NK-92 (cell line): Measurements from ENCODE around the gene DNAJB6.

Source experiments
- DNase-seq: peaks from one replicate; lab custom pipeline; 2025; ENCODE audit not compliant: unreplicated experiment; lab: John Stamatoyannopoulos, UW

Gene DNAJB6

DNA sequence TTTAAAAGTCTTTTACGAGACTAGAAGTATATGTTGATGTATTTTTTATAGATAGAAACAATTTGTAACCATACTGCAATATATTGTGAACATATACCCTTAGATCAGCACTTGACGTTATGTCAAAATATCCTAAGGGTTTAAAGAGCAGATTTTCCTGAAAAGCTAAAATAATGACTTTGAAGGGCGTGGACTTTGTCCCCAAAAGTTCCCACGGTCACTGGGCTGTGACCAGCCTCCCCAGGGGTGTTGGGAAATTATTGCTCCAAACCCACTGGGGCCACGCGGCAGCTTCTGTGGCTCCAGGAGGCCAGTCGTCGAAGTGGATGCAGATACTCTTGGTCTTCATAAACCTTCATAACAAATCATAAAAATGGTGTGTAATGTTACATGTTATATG is 29.9 kb downstream of the DNAJB6 start:
- DNase-seq = no peak

DNA sequence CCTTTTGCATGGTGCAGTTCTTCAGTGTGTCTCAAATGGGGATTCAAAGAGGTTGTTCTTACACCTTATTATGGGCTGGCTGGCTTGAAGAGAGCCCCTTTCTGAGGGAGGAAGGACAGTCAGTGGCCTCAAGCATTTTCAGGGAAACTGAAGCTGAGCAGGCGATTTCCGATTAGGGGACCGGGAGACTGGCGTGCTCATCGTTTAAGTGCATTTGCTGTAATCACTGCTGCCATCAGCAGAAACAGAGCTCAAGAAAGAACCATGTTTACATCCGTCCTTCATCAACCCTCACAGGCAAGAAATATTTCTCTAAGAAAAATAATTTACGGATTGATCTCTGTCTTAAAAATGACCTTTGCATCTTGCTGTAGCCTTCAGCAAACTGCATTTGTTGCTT is 32.2 kb downstream of the DNAJB6 start:
- no peak for DNase-seq

DNA sequence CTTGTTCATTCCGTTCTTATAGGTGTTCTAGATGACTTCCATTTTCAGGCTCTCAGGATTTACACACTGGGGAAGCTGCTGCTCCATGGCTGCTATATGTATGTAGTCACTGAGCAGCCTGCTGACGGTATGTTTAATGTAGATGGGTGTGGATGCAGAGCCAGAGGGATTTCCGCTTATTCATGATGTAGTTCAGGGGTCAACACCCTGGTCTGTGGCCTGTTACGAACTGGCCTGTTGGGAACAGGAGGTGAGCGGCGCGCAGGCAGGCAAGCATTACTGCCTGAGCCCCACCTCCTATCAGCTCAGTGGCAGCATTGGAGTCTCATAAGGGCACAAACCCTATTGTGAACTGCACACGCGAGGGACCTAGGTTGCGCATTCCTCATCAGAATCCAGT is 33.9 kb downstream of the DNAJB6 start:
- DNase-seq = no peak

DNA sequence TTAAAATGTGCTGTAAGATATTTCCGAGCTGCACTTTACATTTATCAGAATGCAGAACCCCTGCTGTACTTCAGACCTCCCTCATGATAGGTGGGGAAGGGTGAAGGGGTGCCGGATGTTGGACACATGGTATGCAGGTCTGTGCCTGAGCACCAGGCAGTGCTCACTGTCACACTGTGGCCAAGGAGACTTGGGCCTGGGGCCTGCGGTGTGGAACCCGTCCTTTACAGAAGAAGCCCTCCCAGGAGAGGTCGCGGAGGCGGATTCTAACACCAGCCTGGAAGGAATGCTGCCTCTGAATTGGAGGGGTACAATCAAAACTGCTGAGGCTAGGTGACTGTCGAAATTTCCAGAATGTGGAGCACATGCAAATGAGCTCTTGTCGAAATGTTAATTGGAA is 34.5 kb downstream of the DNAJB6 start:
- no peak for DNase-seq

DNA sequence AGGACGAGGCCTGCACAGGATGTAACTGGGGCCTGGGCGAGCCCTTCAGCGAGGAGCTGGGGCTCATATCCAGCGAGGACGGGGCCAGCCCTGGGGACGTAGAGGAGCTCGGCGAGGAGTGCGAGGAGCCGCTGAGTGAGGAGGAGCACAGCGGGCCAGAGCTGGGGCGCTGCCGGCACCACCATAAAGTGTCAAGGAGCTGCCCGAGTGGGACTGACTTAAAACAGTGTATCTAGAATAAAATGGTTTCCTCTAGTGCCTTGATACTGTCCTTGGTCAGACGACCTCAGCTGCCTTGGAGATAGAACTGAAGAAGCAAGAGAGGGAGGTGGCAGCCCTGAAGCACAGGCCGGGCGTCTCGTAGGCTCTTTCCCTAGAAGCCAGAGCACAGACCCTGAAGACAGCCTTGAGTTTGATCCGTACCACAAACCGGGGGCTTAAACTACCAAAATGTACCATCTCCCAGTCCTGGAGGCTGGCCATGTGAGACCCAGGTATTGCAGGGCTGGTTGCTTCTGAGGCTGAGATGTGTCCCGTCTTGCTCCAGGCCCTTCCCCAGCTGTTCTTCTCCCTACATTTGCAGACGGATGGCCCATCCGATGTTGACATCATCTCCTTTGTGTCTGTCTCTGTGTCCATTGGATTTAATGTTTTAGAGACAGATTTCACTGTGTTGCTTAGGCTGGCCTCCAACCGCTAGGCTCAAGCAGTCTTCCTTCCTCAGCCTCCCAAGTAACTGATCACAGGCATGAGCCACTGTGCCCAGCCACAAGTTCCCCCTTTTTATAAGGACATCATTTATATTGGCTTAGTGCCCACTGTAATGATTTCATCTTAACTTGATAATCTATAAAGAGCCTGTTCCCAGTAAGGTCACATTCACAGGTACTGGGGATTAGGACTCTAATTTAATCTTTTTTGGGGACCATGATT is 35.8 kb downstream of the DNAJB6 start:
- no peak for DNase-seq

DNA sequence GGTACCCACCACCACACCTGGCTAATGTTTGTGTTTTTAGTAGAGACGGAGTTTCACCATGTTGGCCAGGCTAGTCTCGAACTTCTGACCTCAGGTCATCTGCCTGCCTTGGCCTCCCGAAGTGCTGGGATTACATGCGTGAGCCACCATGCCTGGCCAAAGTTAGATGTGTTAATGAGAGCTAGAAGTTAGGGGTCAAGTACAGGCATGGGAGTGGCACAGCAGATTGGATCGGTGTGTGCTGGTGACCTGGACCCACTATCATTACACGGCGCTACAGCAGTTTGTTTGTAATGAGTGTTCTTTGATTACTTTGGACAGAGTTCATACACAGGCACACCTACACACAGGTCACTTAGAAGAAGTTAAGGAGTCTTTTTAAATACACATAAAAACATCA is 36.7 kb downstream of the DNAJB6 start:
- DNase-seq = no peak

DNA sequence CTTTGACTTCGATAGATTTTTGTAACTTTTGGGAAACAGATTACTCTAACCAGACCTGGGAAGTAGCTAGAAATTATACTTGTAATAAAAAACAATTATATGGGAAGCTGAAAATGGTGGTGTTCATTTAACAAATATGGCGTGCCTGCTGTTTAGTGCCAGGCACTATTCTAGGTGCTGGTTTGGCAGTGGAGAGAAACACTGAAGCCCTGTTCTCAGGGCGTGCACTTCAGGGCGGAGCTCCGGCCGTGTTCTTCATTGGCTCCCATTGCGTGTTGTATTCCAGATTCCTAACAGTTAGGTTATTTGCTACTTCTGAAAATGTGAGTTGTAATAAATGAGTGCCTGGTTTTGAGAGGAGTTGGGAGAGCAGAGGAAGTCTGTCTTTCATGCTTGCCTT is 38.6 kb downstream of the DNAJB6 start:
- DNase-seq = no peak

DNA sequence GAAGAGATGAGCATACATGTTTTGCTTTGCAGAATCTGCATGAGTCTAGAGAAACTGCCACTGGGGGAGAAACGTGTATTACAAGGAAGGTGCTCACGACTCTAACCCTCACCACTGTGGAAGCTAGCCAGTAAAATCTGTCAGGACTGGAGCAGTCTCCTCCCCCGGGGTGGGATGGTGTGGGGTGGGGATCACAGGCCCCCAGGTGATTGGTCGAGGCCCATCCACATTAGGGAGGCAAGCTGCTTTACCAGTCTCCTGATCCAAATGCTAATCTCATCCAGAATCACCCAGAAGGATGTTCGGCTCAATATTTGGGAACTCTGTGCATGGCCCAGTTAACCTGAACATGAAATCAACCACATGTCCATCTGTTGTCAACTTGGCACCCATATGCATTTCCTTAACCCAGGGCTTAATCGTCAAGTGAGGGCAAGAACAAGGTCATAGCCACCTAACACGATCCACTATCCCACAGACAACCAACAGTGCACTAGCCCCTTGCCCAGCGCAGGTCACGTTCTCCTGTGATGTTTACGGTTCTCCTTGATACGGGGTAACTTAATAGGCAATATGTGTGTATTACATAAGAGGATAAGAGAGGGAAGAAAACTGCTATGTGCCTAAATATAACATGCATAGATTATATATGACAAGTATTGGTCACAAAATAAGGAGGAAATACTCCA is 40.8 kb downstream of the DNAJB6 start:
- DNase-seq = no peak

DNA sequence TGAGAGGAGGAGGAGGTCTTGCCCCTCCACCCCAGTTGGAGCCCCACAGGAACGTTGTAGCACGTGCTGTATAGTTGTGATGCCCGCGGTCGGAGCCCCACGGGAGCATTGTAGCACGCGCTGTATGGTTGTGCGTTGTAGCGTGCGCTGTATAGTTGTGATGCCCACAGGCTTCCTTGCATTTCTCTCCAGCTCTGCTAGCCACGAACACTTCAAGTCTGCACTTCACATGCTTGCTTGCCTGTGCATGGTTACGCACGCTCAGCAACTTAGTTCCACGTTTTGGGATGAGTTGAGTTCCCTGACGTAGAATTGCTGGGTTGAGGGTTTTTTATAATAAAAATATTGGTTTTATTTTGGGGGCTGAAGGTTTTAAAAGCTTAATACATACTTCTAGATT is 41.6 kb downstream of the DNAJB6 start:
- no peak for DNase-seq

DNA sequence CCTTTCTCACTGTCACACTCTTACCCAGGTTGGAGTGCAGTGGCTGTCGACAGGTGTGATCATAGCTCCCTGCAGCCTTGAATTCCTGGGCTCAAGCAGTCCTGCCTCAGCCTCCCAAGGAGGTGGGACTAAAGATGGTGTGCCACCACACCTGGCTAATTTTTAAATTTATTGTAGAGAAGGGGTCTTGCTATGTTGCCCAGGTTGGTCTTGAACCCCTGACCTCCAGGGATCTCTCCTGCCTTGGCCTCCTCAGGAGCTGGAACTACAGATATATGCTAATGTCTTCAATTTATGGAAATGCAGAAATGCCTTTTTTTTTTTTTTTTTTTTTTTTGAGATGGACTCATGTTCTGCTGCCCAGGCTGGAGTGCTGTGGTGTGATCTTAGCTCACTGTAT is 42.7 kb downstream of the DNAJB6 start:
- DNase-seq = no peak

DNA sequence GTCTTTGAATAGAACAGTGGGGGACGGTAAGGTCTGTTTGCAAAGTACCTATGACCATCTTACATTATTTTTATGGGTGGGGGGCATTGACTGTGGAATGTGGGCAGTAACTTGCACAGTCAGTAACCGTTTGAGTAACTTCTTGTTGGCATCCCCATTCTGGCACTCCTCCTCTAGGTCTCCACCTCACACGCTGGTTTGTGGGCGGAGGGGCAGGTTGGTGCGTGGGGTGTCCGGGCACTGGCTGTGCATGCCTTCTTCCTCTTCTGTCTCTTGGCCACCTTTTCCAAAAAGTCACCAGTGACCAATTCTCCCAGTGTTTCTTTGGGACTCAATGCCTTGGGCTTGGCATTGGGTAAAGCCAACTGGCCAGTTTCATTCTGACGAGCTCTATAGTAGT is 43.6 kb downstream of the DNAJB6 start:
- DNase-seq = no peak

DNA sequence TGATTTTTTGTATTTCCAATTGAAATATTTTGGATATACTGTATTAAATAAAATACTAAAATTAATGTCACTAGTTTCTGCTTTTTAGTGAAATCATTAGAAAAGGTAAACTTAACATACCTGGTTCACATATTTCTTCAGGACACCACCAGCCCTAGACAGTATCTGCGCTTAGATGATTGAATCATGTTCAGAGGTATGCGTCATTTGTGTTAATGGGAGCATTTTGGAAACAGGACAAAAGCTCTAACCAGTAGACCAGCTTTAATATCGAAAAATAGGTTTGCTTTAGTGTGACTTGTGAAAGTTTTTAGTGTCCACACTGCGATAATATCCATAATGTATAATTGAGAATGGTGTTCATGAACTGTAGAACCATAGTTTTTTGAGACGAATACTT is 47.1 kb downstream of the DNAJB6 start:
- no peak for DNase-seq

DNA sequence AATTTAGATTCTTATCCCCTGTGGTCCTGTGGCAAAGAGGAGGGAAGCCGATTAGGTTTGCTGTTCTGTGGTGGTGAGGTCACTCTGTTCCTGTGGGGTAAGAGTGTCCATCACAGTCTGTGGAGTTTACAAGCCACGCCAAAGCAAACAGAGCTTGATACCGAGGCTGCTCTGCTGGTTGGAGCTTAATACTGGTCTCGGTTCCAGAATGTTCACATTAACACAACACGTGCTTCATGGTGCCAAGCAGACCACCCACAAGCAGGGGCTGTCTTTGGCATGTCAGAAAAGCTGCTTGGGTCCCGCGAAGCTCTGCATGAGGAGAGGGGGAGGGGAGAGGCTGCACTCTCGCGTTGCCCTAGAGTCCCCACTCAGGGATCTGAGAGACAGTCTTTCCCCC is 47.5 kb downstream of the DNAJB6 start:
- DNase-seq = no peak

DNA sequence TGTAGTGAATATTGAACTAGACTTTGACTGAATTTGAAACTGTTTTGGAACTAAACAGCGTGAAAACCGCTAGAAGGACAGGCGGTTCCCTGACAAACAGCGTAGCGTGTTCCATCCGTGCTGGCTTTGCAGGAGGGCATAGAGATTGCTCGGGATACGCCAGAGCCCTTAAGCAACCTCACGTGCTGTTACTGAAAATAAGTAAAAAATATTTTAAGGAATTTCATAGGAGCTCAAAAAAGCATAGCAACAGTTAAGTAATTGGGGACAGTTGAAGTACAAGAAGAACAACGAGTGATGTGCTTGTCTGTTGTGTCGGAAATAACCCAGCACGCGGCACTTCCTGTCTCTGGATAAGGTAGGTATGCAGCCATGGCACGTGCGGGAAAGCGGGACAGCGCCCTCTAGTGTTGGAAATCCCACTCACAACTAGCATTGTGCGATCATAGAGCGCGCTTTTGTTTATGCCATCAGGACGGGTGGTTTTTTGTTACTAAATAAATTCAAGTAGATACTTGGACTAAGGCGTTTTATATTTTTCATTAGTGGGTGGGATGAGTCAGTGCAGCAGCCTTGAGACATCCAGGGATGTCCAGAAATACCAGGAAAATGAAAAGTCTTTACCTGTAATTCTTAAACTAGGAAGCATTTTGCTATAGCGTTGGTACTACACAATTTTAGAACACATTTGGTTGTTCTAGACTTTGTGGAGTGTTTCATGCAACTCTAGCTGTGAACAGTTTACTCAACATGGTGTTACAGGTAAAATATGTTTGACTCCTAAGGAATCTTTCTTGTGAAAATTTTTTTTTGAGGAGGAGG is 50.4 kb downstream of the DNAJB6 start:
- no peak for DNase-seq

DNA sequence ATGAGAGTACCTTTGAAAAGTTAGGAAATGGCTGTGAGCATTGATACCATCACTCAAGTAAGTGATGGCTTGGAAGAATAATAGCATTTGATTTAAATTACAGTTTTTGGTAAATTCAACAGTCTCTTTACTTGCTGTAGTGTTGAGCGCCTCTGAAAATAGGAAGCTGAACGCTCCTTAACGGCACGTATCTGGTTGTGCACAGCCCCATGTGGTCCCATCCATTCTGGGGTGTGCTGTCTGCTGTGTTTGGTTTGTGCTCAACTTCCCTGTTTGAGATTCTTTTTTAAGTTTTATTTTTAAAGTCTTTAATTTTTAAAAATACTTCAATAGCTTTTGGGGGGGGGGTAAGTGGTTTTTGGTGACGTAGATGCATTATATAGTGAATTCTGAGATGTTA is 51.5 kb downstream of the DNAJB6 start:
- no peak for DNase-seq

DNA sequence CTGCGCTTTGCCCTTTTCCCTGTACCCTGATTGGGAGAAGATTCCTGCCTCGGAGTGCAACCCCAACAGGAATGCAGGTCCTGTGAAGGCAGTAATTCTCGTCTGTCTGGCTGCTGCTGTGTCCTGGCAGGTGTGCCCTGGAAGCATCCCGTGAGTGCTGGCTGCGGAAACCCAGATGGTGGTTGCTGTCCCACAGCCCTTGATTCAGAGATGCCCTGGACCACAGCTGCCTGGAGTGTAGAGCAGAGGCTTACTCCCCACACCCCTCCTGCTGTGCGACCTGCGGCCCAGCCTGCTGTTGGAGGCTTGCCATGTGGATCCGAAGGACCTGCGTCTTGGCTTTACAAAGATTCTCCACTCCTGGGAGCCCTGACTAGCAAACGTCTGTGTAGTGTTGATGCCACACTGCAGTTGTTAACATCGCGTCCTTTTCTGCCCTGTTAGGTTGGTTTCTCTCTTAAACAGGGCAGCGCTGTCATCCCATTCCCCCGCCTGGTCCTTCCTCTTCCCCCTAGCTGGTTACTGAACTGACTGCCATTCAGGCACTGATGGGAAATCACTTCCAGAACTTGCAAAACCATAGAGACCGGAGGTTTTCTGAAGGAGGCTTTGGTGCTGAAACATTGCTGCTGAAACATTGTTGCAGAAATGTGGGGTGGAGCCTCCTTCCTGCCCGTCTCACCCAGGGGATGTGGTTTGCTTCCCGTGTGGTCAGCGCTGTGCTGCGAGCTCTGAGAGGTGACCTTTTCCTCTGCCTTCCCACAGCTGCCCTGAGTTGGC is 53.3 kb downstream of the DNAJB6 start:
- no peak for DNase-seq

DNA sequence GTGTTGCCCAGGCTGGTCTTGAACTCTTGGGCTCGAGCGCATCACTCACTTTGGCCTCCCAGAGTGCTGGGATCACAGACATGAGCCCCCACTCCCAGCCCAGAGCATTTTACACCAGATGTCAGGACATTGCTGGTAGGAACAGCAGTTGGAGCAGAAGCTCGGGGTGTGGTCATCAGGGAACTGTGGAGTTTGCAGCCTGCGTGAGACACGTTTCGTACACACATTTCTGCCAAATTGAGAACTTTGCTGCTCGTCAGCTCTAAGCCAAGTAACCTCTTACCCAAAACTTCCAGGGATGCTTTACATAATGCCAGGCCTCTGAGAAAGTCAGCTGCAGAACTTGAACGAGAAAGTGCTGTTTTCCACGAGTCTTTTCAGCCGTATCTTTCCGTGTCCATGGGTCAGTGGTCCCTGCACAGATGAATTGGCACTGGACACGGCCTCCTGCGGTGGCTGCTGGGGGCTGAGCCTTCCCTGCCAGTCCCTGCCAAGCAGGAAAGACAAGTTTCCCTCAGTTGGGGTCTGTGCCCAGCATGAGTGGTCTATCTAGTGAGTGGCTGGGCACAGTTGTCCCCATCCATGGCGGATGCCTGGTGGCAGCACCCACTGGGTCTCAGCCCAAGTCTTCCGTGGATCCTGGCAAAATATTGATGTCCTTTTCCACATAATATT is 54.4 kb downstream of the DNAJB6 start:
- no peak for DNase-seq

DNA sequence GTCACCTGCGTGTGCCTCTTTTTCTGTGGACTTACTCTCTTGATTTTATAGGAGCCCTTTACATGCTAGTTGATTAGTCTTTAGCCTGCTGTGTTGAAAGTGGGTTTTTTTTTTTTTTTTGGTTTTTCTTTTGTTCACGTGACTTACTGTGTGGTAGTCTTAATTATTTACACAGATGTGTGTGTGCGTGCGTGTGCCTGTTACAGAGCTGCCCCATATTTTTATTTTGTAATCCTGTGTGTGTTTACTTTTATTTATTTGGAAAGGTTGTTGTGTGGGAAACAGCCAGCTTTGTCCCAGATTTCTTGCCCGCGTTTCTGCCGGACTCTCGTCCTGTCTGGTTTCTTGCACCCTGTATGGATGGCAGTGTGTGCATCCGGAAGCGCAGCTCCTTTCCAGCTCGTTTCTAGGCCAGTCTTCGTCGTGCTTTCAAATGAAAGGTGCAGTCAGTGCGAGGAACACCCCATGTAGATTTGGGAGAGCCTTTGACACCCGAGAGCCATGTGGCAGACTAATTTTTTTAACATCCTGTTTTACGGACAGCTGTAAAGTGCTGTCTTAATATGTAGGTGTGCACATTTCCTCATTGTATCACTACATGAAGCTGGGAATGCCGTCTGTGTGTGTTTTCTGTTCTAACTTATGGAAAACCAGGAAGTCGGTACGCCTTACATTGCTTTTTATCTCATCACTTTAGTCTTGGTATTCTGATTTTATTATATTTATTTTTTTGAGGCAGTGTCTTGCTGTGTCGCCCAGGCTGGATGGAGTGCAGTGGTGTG is 55.6 kb downstream of the DNAJB6 start:
- no peak for DNase-seq
